ENCODE data around the gene GRK7. TPM values are rescaled to one million over a fixed set of nuclear protein-coding genes. Genes with fewer than 3 reads are reported as not detected.

The GRK7 gene
- total RNA-seq, 4 donors from 2014 or later, result not detected

- Histone ChIP-seq H3K27me3 (no peaks in the 10 kb centered on the region), H3K4me1 (peaks cover 0 to 5% of the 10 kb centered on the region in 2 donors), H3K4me3 (replicated peaks in 1 of 3) (no peak overlapping the region), H3K27ac (no peak overlapping the region), H3K36me3 (no peaks in the 10 kb centered on the region), H3K9me3 (no peaks in the 10 kb centered on the region)
- DNase-seq, result no peak
- 91 to 96% methylated on average over 4 of the region's 4 CpGs for WGBS, 2 donors
- TF ChIP-seq CTCF (IDR thresholded peaks at IDR 0.05) (no peak), POLR2A (IDR thresholded peaks at IDR 0.05) (no peak)
- intact Hi-C loops (cut with DNase I), result loop anchor here (10.0 kb wide), 1 partner anchor 85 kb away; the partner anchor contains the start of gene ATP1B3
Measured at GRCh38 chr3:141790171-141790570, 27.0 kb downstream of the GRK7 start.

DNA sequence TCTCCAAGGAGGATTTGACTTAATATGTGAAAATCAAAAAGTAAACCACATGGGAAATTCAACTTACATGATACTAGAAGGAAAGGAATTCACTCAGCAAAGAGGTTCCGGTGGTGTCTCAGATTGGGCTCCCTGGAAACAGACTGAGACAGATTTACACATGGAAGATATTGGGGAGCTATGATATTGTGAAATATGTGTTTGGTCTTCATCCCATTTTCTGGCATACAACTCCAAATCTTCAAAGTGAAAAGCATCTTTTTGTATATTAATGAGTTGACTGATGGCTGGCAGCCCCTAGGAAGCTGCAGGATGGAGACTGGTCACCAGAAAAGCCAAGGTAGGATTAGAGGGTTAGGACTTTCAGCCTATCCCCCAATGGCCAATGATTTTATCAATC, 29.3 kb downstream of the GRK7 start:
- Histone ChIP-seq H3K36me3 (no peaks in the 10 kb centered on the region), H3K27me3 (no peaks in the 10 kb centered on the region), H3K9me3 (no peaks in the 10 kb centered on the region), H3K4me1 (peaks cover 14 to 19% of the 10 kb centered on the region in 2 donors), H3K27ac (no peak overlapping the region), H3K4me3 (replicated peaks in 1 of 3) (no peak overlapping the region)
- intact Hi-C loops (cut with DNase I), result loop anchor here (10.0 kb wide), 1 partner anchor 82 kb away; the partner anchor contains the start of gene ATP1B3
- no peak for DNase-seq
- 92 to 100% methylated on average over 1 of the region's 1 CpG for WGBS, 2 donors
- TF ChIP-seq POLR2A (IDR thresholded peaks at IDR 0.05) (no peak), CTCF (IDR thresholded peaks at IDR 0.05) (no peak)

DNA sequence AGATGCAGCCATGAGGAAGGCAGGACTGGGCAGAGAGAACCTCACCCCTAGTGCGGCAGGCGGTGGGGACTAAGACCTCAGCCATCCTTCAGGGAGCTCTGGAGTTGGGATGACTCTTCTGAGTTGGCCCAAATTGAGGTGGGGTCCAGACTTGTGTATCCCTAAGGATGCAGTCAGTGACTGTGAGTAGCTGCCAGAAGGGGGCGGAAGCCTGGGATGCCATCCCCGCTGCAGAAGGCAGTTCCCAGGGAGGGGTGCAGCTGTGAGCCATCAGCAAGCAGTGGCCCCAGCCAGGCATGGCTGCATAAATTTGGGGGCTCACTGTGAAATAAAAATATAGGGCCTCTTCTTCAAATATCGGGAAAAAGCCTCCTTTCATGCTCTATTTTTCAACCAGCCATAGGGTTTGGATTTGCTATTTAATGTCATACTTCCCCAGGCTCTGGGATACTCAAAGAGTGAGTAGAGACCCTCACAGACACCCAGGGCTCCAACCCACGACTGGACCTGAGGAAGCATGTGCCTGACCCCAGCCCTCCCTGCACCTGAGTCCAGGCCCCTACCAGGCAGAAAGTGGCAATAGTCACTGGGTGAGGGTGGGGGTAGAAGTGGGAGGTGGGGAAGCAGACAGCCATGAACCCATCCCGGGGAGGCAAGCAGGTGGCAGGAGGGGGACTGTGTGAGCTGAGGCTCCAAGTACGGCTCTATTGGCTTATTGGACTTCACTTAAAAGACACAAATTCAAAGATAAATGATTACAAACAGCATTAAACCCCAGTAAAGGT, 30.5 kb downstream of the GRK7 start:
- H3K36me3 ChIP-seq, result no peaks in the 10 kb centered on the region
- no peak overlapping the region for H3K27ac ChIP-seq
- H3K4me1 ChIP-seq, result peaks cover 25 to 26% of the 10 kb centered on the region in 2 donors
- H3K4me3 ChIP-seq (replicated peaks in 1 of 3), result no peak overlapping the region
- no peak for DNase-seq
- intact Hi-C loops (cut with DNase I), result loop anchor here (10.0 kb wide), 1 partner anchor 81 kb away; the partner anchor contains the start of gene ATP1B3
- H3K27me3 ChIP-seq, result no peaks in the 10 kb centered on the region
- TF ChIP-seq CTCF (IDR thresholded peaks at IDR 0.05), result no peak
- TF ChIP-seq POLR2A (IDR thresholded peaks at IDR 0.05), result no peak
- H3K9me3 ChIP-seq, result no peaks in the 10 kb centered on the region
- 89 to 92% methylated on average over 8 of the region's 8 CpGs for WGBS, 2 donors

GRCh38 chr3:141795276-141795675, 32.1 kb downstream of the GRK7 start:
- intact Hi-C loops (cut with DNase I), result loop anchor here (10.0 kb wide), 1 partner anchor 80 kb away; the partner anchor contains the start of gene ATP1B3
- peak overlapping the region in 2 of 3 donors; percentile 92 to 96 for H3K27ac ChIP-seq
- peaks cover 28 to 30% of the 10 kb centered on the region in 2 donors for H3K4me1 ChIP-seq
- H3K4me3 ChIP-seq (replicated peaks in 1 of 3), result no peak overlapping the region
- H3K9me3 ChIP-seq, result no peaks in the 10 kb centered on the region
- WGBS, 2 donors, result 84 to 92% methylated on average over 4 of the region's 4 CpGs
- TF ChIP-seq POLR2A (IDR thresholded peaks at IDR 0.05) (no peak), CTCF (IDR thresholded peaks at IDR 0.05) (no peak)
- no peak for DNase-seq
- no peaks in the 10 kb centered on the region for H3K36me3 ChIP-seq
- H3K27me3 ChIP-seq, result no peaks in the 10 kb centered on the region

DNA sequence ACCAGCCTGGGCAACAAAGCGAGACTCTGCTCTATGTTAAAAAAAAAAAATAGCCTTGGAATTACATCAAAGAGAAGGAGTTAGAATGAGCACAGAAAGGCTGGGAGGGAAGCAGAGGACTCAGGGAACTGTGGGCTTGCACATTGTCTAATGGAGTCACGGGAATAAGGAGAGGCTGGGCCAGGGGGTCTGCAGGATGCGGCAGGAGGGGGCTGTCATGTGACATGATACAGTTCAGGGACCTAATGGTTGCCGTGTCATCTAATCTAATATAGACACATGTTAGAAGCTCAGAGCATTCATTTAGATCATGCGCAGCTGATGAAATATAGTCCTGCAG, 32.5 kb downstream of the GRK7 start:
- intact Hi-C loops (cut with DNase I), result loop anchor here (10.0 kb wide), 1 partner anchor 79 kb away; the partner anchor contains the start of gene ATP1B3
- Histone ChIP-seq H3K27me3 (no peaks in the 10 kb centered on the region), H3K36me3 (no peaks in the 10 kb centered on the region), H3K27ac (peak overlapping the region; percentile 15 to 96 (median 92)), H3K9me3 (no peaks in the 10 kb centered on the region), H3K4me3 (replicated peaks in 1 of 3) (no peak overlapping the region), H3K4me1 (peaks cover 28 to 30% of the 10 kb centered on the region in 2 donors)
- peak in 1 of 2 donors; percentile 15 for DNase-seq
- TF ChIP-seq CTCF (IDR thresholded peaks at IDR 0.05), result no peak
- 73 to 79% methylated on average over 5 of the region's 5 CpGs for whole genome bisulfite sequencing, 2 donors
